KMS-11 (cell line): ENCODE data around the gene CFAP410.

Experiments
- H2AFZ ChIP-seq: fragments of 200-600 bp; sonication (generic); 2 replicates; pipeline ENCODE4 v1.6.1; 2016; ENCODE audit warnings: antibody characterized with exemption, mixed run types, low read depth
- H3K27ac ChIP-seq: fragments of 200-600 bp; sonication (generic); 2 replicates; pipeline ENCODE4 v1.6.1; 2016; ENCODE audit warnings: mild to moderate bottlenecking, mixed run types
- H3K27me3 ChIP-seq: fragments of 200-600 bp; sonication (generic); 2 replicates; pipeline ENCODE4 v1.6.1; 2017; ENCODE audit warnings: mild to moderate bottlenecking, low read depth, mixed run types, moderate library complexity; ENCODE audit not compliant: insufficient read depth
- H3K36me3 ChIP-seq: fragments of 200-600 bp; sonication (generic); 2 replicates; pipeline ENCODE4 v1.6.1; 2017; ENCODE audit warnings: mild to moderate bottlenecking, mixed run types; ENCODE audit not compliant: insufficient read depth
- H3K4me1 ChIP-seq: fragments of 200-600 bp; sonication (generic); 2 replicates; pipeline ENCODE4 v1.6.1; 2016; ENCODE audit warnings: mild to moderate bottlenecking, low read depth, mixed run types; ENCODE audit not compliant: poor library complexity, severe bottlenecking
- H3K4me2 ChIP-seq: fragments of 200-600 bp; sonication (generic); 2 replicates; pipeline ENCODE4 v1.7.0; 2016; ENCODE audit warnings: mild to moderate bottlenecking, mixed run types
- H3K4me3 ChIP-seq: fragments of 200-600 bp; sonication (generic); IDR thresholded peaks from 2 replicates; pipeline ENCODE4 v1.6.1; 2017; ENCODE audit warnings: low read depth, low read length, mixed read lengths; ENCODE audit not compliant: insufficient read depth
- H3K79me2 ChIP-seq: fragments of 200-600 bp; sonication (generic); 2 replicates; pipeline ENCODE4 v1.6.1; 2016; ENCODE audit warnings: low read depth, mixed run types; ENCODE audit not compliant: insufficient read depth
- H3K9ac ChIP-seq: fragments of 200-600 bp; sonication (generic); 2 replicates; pipeline ENCODE4 v1.6.1; 2016; ENCODE audit warnings: mild to moderate bottlenecking, mixed run types
- H4K20me1 ChIP-seq: fragments of 200-600 bp; sonication (generic); 2 replicates; pipeline ENCODE4 v1.6.1; 2016; ENCODE audit warnings: mild to moderate bottlenecking, mixed run types; ENCODE audit not compliant: insufficient read depth
- CTCF ChIP-seq: fragments of 200-600 bp; sonication (generic); conservative IDR thresholded peaks from 2 replicates; pipeline ENCODE4 v1.6.1; 2017; ENCODE audit warnings: low read depth, mild to moderate bottlenecking, antibody characterized with exemption, low read length, moderate library complexity, mixed read lengths

Gene CFAP410

GRCh38 chr21:44325386-44326271 lies 13.6 kb downstream of the CFAP410 start:
- Histone ChIP-seq H4K20me1 (no peaks in the 10 kb centered on the region), H3K27me3 (no peaks in the 10 kb centered on the region), H3K4me2 (no peak overlapping the region), H3K9ac (no peak overlapping the region), H2AFZ (no peak overlapping the region), H3K79me2 (no peaks in the 10 kb centered on the region), H3K36me3 (no peaks in the 10 kb centered on the region), H3K27ac (no peak overlapping the region), H3K4me1 (no peaks in the 10 kb centered on the region), H3K4me3 (no peak overlapping the region)
- TF ChIP-seq CTCF = no peak

GRCh38 chr21:44324854-44325107 lies 14.4 kb downstream of the CFAP410 start:
- H3K4me1 ChIP-seq = no peaks in the 10 kb centered on the region
- H3K79me2 ChIP-seq = no peaks in the 10 kb centered on the region
- H3K27ac ChIP-seq = no peak overlapping the region
- H3K27me3 ChIP-seq = no peaks in the 10 kb centered on the region
- H3K4me3 ChIP-seq = no peak overlapping the region
- H3K36me3 ChIP-seq = no peaks in the 10 kb centered on the region
- no peak for TF ChIP-seq CTCF
- H2AFZ ChIP-seq = no peak overlapping the region
- H3K9ac ChIP-seq = no peak overlapping the region
- no peaks in the 10 kb centered on the region for H4K20me1 ChIP-seq
- H3K4me2 ChIP-seq = no peak overlapping the region

- Histone ChIP-seq H3K36me3 (no peaks in the 10 kb centered on the region), H4K20me1 (no peaks in the 10 kb centered on the region)
Measured at GRCh38 chr21:44324106-44324853, 14.9 kb downstream of the CFAP410 start.

GRCh38 chr21:44323591-44323990 lies 15.6 kb downstream of the CFAP410 start:
- no peak overlapping the region for H3K4me3 ChIP-seq
- no peaks in the 10 kb centered on the region for H3K79me2 ChIP-seq
- H3K27me3 ChIP-seq = no peaks in the 10 kb centered on the region
- H2AFZ ChIP-seq = no peak overlapping the region
- no peaks in the 10 kb centered on the region for H4K20me1 ChIP-seq
- no peaks in the 10 kb centered on the region for H3K4me1 ChIP-seq
- no peak for TF ChIP-seq CTCF
- no peak overlapping the region for H3K27ac ChIP-seq
- no peak overlapping the region for H3K9ac ChIP-seq
- no peak overlapping the region for H3K4me2 ChIP-seq
- H3K36me3 ChIP-seq = no peaks in the 10 kb centered on the region

More at GRCh38 chr21:44324106-44324853, 14.9 kb downstream of the CFAP410 start:
- no peaks in the 10 kb centered on the region for H3K79me2 ChIP-seq
- TF ChIP-seq CTCF = no peak
- H3K27ac ChIP-seq = no peak overlapping the region
- no peak overlapping the region for H3K9ac ChIP-seq
- H3K4me2 ChIP-seq = no peak overlapping the region
- no peak overlapping the region for H2AFZ ChIP-seq
- H3K4me1 ChIP-seq = no peaks in the 10 kb centered on the region
- no peaks in the 10 kb centered on the region for H3K27me3 ChIP-seq
- H3K4me3 ChIP-seq = no peak overlapping the region
